Adrenal gland (tissue), 12 donors: Measurements from ENCODE around the gene NCKAP5. TPM values are rescaled to one million over a fixed set of nuclear protein-coding genes. Genes with fewer than 3 reads are reported as not detected.

ENCODE experiments used
- DNase-seq, 7 donors: peaks; one replicate each; pipeline ENCODE4 v3.0.0-alpha.2; 2019 to 2020
- H3K27ac ChIP-seq, 5 donors: fragments of 200-600 bp; sonication (generic) in 4 of 5; 1 replicate in 3 of 5; 2 replicates in 2 of 5; pipeline versions ENCODE4 v1.5.1 to v1.8.0; 2016 to 2020; ENCODE audit warnings: mild to moderate bottlenecking in 1 of 5
- H3K27me3 ChIP-seq: fragments of 200-600 bp; 2 replicates; pipeline ENCODE4 v1.8.0; 2021
- H3K36me3 ChIP-seq, 2 donors: fragments of 200-600 bp; replicated peaks in 1 of 2; 1 replicate in 1 of 2; 2 replicates in 1 of 2; pipeline versions ENCODE4 v1.5.1 to v1.8.0; 2018 to 2022
- H3K4me1 ChIP-seq, 2 donors: fragments of 200-600 bp; replicated peaks in 1 of 2; 1 replicate in 1 of 2; 2 replicates in 1 of 2; pipeline versions ENCODE4 v1.5.1 to v1.8.0; 2018 to 2021
- H3K4me3 ChIP-seq, 4 donors: fragments of 200-600 bp; sonication (generic) in 3 of 4; one replicate each; pipeline ENCODE4 v1.5.1; 2016 to 2018
- H3K9me3 ChIP-seq, 3 donors: fragments of 200-600 bp; sonication (generic) in 1 of 3; replicated peaks in 1 of 3; 1 replicate in 2 of 3; 2 replicates in 1 of 3; pipeline versions ENCODE4 v1.5.1 to v1.8.0; 2016 to 2021
- CTCF ChIP-seq, 6 experiments: fragments of 450-650 bp in 4 of 6; fragments of 200-600 bp in 2 of 6; sonication (generic) in 1 of 6; IDR thresholded peaks; 1 replicate in 5 of 6; 2 replicates in 1 of 6; pipeline versions ENCODE4 v1.5.1 to v1.8.0; 2016 to 2021; ENCODE audit warnings: antibody characterized with exemption in 6 of 6, mild to moderate bottlenecking in 2 of 6, moderate library complexity in 1 of 6
- POLR2A ChIP-seq, 2 donors: fragments of 450-650 bp; IDR thresholded peaks; one replicate each; pipeline ENCODE4 v1.6.1; 2017; ENCODE audit warnings: antibody characterized with exemption in 2 of 2, mild to moderate bottlenecking in 2 of 2, moderate library complexity in 1 of 2
- WGBS, 4 donors: extraction: QIAGEN DNeasy Blood & Tissue Kit in 2 of 4; methylation state at CpG; one replicate each; pipeline versions ENCODE4 v1.1.5 to v1.1.7; 2013 to 2017; 5-methylcytosine and 5-hydroxymethylcytosine counted together
- intact Hi-C, 2 donors: fragments of 100-400 bp; cut with DNase I; formaldehyde crosslinking; loops; one replicate each; pipeline versions ENCODE4 v1.14.1 to v1.15.0; 2022 to 2023
- polyA plus RNA-seq, 3 donors: library from polyadenylated mRNA; stranded (reverse); fragments of 200-250 nt in 2 of 3; fragments of 350-450 nt in 1 of 3; fragmentation: Illumina TruSeq in 1 of 3; extraction: RNeasy Lipid Tissue Mini Kit (QIAGEN cat#74804) in 1 of 3; gene quantifications; one replicate each; pipeline ENCODE4 v1.2.3, GENCODE V29; 2013 to 2014
- total RNA-seq, 9 donors: library from RNA; depleted of rRNA in 4 of 9; stranded (reverse); fragments of >200 nt in 4 of 9; fragments of 120-200 nt in 1 of 9; fragmentation: NEBNext Ultra II Directional in 1 of 9; extraction: Animal tissue kit (Norgen Biotek cat#: 25700) in 1 of 9; gene quantifications; one replicate each; pipeline versions ENCODE4 v1.1.0 to v1.2.4, GENCODE V29; 2013 to 2023
- donor health status: healthy with polysubstance abuse.
- donor health status: Bipolar disorder and iron deficiency.
- donor health status: DM: yes; HTN: yes; CAD: no.
- donor health status: DM: no; HTN: no; CAD: no.
- donor health status: DM: no; HTN: no; CAD: no.
- donor health status: DM: yes; HTN: yes; CAD: no.

NCKAP5 gene
- total and polyA plus RNA-seq, 12 donors = 0.06 to 3.1 (median 1.1) TPM

- intact Hi-C loops = no loop called here
- Histone ChIP-seq H3K9me3 (no peaks in the 10 kb centered on the region), H3K36me3 (no peaks in the 10 kb centered on the region), H3K4me1 (no peaks in the 10 kb centered on the region), H3K27ac (no peak overlapping the region), H3K27me3 (no peaks in the 10 kb centered on the region), H3K4me3 (no peak overlapping the region)
- TF ChIP-seq POLR2A (IDR thresholded peaks at IDR 0.05) = no peak
- no peak for TF ChIP-seq CTCF (IDR thresholded peaks at IDR 0.05)
- WGBS, 4 donors = 85 to 100% (median 94%) methylated on average over 1 of the region's 1 CpG
- no peak for DNase-seq
Observed at GRCh38 chr2:133489146-133489545, 79.1 kb downstream of the NCKAP5 start.

GRCh38 chr2:133486771-133487191 is 81.5 kb downstream of the NCKAP5 start:
- intact Hi-C loops = no loop called here
- TF ChIP-seq CTCF (IDR thresholded peaks at IDR 0.05) (no peak), POLR2A (IDR thresholded peaks at IDR 0.05) (no peak)

DNA sequence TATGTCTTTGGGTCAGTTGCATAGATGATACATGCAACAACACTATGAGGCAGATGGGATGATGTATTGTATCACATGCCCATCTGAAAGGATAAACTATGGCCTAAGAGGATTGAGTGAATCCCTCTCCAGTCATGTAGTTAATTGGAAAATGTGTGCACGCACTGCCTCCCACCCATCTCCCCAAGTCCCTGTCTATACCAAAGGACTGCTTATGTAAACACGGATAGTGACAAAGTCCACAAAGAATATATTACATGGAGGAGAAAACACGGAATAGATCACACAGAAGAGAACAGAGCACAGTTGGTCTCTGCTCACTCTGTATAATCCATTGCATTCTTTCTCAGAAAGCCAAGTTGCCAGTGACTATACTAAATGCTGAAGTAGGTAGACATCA is 82.4 kb downstream of the NCKAP5 start:
- Histone ChIP-seq H3K4me1 (no peaks in the 10 kb centered on the region), H3K27ac (no peak overlapping the region), H3K4me3 (no peak overlapping the region), H3K36me3 (no peaks in the 10 kb centered on the region), H3K27me3 (no peaks in the 10 kb centered on the region), H3K9me3 (no peaks in the 10 kb centered on the region)
- WGBS, 4 donors = 60 to 81% (median 70%) methylated on average over 3 of the region's 3 CpGs
- TF ChIP-seq POLR2A (IDR thresholded peaks at IDR 0.05) = no peak
- no peak for TF ChIP-seq CTCF (IDR thresholded peaks at IDR 0.05)
- DNase-seq = no peak
- intact Hi-C loops = no loop called here

More at GRCh38 chr2:133486771-133487191, 81.5 kb downstream of the NCKAP5 start:
- Histone ChIP-seq H3K4me1 (no peaks in the 10 kb centered on the region), H3K27me3 (no peaks in the 10 kb centered on the region), H3K9me3 (no peaks in the 10 kb centered on the region), H3K27ac (no peak overlapping the region), H3K4me3 (no peak overlapping the region), H3K36me3 (no peaks in the 10 kb centered on the region)
- 45 to 62% (median 53%) methylated on average over 5 of the region's 5 CpGs for WGBS, 4 donors
- no peak for DNase-seq

DNA sequence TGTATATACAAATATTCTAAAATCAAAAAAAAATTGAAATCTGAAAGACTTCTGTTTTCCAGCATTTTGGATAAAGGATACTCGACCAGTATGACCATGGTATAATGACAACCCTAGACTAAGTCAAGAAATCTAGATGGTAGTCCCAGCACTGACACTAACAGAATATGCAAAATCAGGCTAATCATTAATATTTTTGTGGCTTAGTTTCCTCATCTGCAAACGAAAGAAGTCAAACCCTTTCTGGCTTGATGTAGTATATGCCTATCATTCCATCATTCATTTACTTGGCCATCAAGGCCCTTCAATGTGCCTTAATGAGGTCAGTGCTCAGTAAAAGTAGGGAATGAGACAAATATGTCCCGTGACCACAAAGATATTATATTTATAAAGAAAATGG is 83.5 kb downstream of the NCKAP5 start:
- no peak overlapping the region for H3K27ac ChIP-seq
- no peaks in the 10 kb centered on the region for H3K36me3 ChIP-seq
- H3K4me1 ChIP-seq = no peaks in the 10 kb centered on the region
- DNase-seq = no peak
- TF ChIP-seq CTCF (IDR thresholded peaks at IDR 0.05) (no peak), POLR2A (IDR thresholded peaks at IDR 0.05) (no peak)
- intact Hi-C loops = no loop called here
- no peaks in the 10 kb centered on the region for H3K27me3 ChIP-seq
- no peak overlapping the region for H3K4me3 ChIP-seq
- WGBS, 4 donors = 78 to 87% (median 84%) methylated on average over 3 of the region's 3 CpGs
- no peaks in the 10 kb centered on the region for H3K9me3 ChIP-seq
